ENCODE measurements around the gene LSMEM2.

GRCh38 chr3:50236484-50237132 lies 42.3 kb upstream of the LSMEM2 start:
- TF ChIP-seq CTCF (IDR thresholded peaks at IDR 0.05; ENCODE audit: low read depth, low read length) (no peak), POLR2A (IDR thresholded peaks at IDR 0.05; ENCODE audit: extremely low read depth, insufficient read length) (no peak)
